Measurements from ENCODE around the gene MYZAP.

Gene MYZAP

GRCh38 chr15:57706405-57707209 is 114.9 kb downstream of the MYZAP start, which contains the start of gene POLR2M:
POLR2M (plus strand) TSS chr15:57706714; CDS start chr15:57706843, 129 bp downstream.
- peak; percentile 95 for DNase-seq

GRCh38 chr15:57708047-57708446 is 116.3 kb downstream of the MYZAP start:
- no peak for DNase-seq

- no peak for DNase-seq
These were observed 126.6 kb downstream of the MYZAP start for GRCh38 chr15:57718309-57718708.

GRCh38 chr15:57720867-57721266 is 129.2 kb downstream of the MYZAP start:
- no peak for DNase-seq

GRCh38 chr15:57726411-57726810 is 134.7 kb downstream of the MYZAP start:
- no peak for DNase-seq

GRCh38 chr15:57727031-57727430 is 135.3 kb downstream of the MYZAP start:
- no peak for DNase-seq

- no peak for DNase-seq
These were observed 136.7 kb downstream of the MYZAP start for GRCh38 chr15:57728436-57728835.

- DNase-seq, result no peak
These were observed 139.2 kb downstream of the MYZAP start for GRCh38 chr15:57730876-57731275.

- DNase-seq, result no peak
These were observed 139.9 kb downstream of the MYZAP start for GRCh38 chr15:57731530-57732103.

GRCh38 chr15:57732526-57733331 is 141.0 kb downstream of the MYZAP start:
- peak; percentile 46 for DNase-seq

- DNase-seq, result no peak
These were observed 143.2 kb downstream of the MYZAP start for GRCh38 chr15:57734860-57735259.

All from NCI-H345 (cell line).